Measurements from ENCODE around the gene ZBTB7C. TPM values are rescaled to one million over a fixed set of nuclear protein-coding genes. Genes with fewer than 3 reads are reported as not detected.

ZBTB7C gene
- total and polyA plus RNA-seq, 9 of the 15 experiments (the other 6 are each of a cell fraction or from before 2014, with no cell fraction given) = not detected

- TF ChIP-seq MBD2 (IDR thresholded peaks at IDR 0.05; ENCODE audit: borderline replicate concordance, low read depth) = no peak
- no peak for TF ChIP-seq BHLHE40 (IDR thresholded peaks at IDR 0.05; ENCODE audit: low read length)
- no peak for TF ChIP-seq SMARCA4 (IDR thresholded peaks at IDR 0.05)
Measured at GRCh38 chr18:48131042-48131441, 278.1 kb downstream of the ZBTB7C start (continued).

GRCh38 chr18:48129621-48130082 lies 279.5 kb downstream of the ZBTB7C start:
- intact Hi-C loops (cut with micrococcal nuclease) = no loop called here
- TF ChIP-seq BACH1 (tag; IDR thresholded peaks at IDR 0.05) (no peak), NCOA6 (IDR thresholded peaks at IDR 0.05) (no peak), VEZF1 (CRISPR knock-in tag; IDR thresholded peaks at IDR 0.05) (no peak), XRCC3 (IDR thresholded peaks at IDR 0.05) (no peak), ZNF121 (CRISPR knock-in tag; conservative IDR thresholded peaks at IDR 0.05) (no peak), PRMT5 (CRISPR knock-in tag; IDR thresholded peaks at IDR 0.05) (no peak), HBP1 (CRISPR knock-in tag; IDR thresholded peaks at IDR 0.05) (no peak), EHMT2 (IDR thresholded peaks at IDR 0.05) (no peak), MECOM (CRISPR knock-in tag; IDR thresholded peaks at IDR 0.05) (no peak), NCOA2 (IDR thresholded peaks at IDR 0.05; ENCODE audit: partially characterized antibody in 2 of 2) (no peak), MAX (CRISPR knock-in tag; IDR thresholded peaks at IDR 0.05) (no peak), ZBTB33 (CRISPR knock-in tag; IDR thresholded peaks at IDR 0.05) (no peak), HMG20A (CRISPR knock-in tag; conservative IDR thresholded peaks at IDR 0.05) (no peak), ERF (CRISPR knock-in tag; IDR thresholded peaks at IDR 0.05) (no peak), CAMTA2 (CRISPR knock-in tag; conservative IDR thresholded peaks at IDR 0.05) (no peak), ESRRA (IDR thresholded peaks at IDR 0.05; ENCODE audit: borderline replicate concordance, low read depth) (no peak), TBL1XR1 (IDR thresholded peaks at IDR 0.05; ENCODE audit: low read length in 2 of 2) (no peak)

More at GRCh38 chr18:48129621-48130082, 279.5 kb downstream of the ZBTB7C start:
- no peaks in the 10 kb centered on the region for H3K4me1 ChIP-seq (replicated peaks in 1 of 2; ENCODE audit: control insufficient read depth in 2 of 2, insufficient read depth in 2 of 2, low read length in 2 of 2)
- in situ Hi-C loops (cut with MboI) = no loop called here
- DNase-seq (ENCODE audit: extremely low read depth in 1 of 4, low spot score in 3 of 4) = no peak
- ChIA-PET CTCF (ENCODE audit: low intra/inter-chr PET ratio) (no interaction called here), POLR2A (interaction anchor here (0.6 kb wide), 1 partner anchor 64 kb away, joined by 3 read pairs; no protein-coding TSS in a partner anchor)
- ATAC-seq = no peak
- FAIRE-seq = no peak
- no peaks in the 10 kb centered on the region for H3K36me3 ChIP-seq (ENCODE audit: control insufficient read depth, insufficient read depth, low read length)
- no peak overlapping the region for H3K27ac ChIP-seq (ENCODE audit: extremely low read depth, low read depth, low read length)
- H3K27me3 ChIP-seq (ENCODE audit: control insufficient read depth in 2 of 2, insufficient read depth in 2 of 2, low read length in 2 of 2) = peaks cover 5 to 18% of the 10 kb centered on the region in 2 experiments; a peak in 3 of 5 replicates
- no TSS peak for BruUV-seq (replicated peaks)
- no peaks in the 10 kb centered on the region for H3K9me3 ChIP-seq (replicated peaks; ENCODE audit: control insufficient read depth, insufficient read depth, low read depth, low read length)
- 0% methylated on average over 3 of the region's 7 CpGs for WGBS (ENCODE audit: insufficient coverage, low coverage, missing lambda C conversion rate)
- no peak overlapping the region for H3K4me3 ChIP-seq
- no peaks in the 10 kb centered on the region for H3K9me1 ChIP-seq (ENCODE audit: control insufficient read depth, insufficient read depth, low read length)
- no peak overlapping the region for H3K9ac ChIP-seq (ENCODE audit: insufficient read depth in 1 of 2, low read depth in 2 of 2, low read length in 2 of 2)
- H3K79me2 ChIP-seq (ENCODE audit: control insufficient read depth, insufficient read depth, low read length) = no peaks in the 10 kb centered on the region
- H3K4me2 ChIP-seq (ENCODE audit: insufficient read depth, low read length) = no peak overlapping the region
- H4K20me1 ChIP-seq (replicated peaks; ENCODE audit: control insufficient read depth, insufficient read depth, low read length) = no peaks in the 10 kb centered on the region
- H2AFZ ChIP-seq (ENCODE audit: low read depth, low read length) = no peak overlapping the region

Measured in K562 (cell line).